Pancreas (tissue), 10 donors: Measurements from ENCODE around the gene TP53BP2. TPM values are rescaled to one million over a fixed set of nuclear protein-coding genes. Genes with fewer than 3 reads are reported as not detected.
"Not testable (repeated sequence)": the region's sequence is repeated elsewhere in the genome, so short reads cannot be mapped to it uniquely, and the experiment has no call there.

ENCODE experiments used
- ATAC-seq, 4 donors: fragments of 200-7000 bp; cut with Tn5 transposase; one replicate each; pipeline versions ENCODE4 v1.8.0 to v1.9.1; 2020; ENCODE audit warnings: mild to moderate bottlenecking in 4 of 4, moderate library complexity in 4 of 4
- DNase-seq, 6 donors: peaks; one replicate each; pipeline ENCODE4 v3.0.0-alpha.2; 2020
- FAIRE-seq: peaks from 2 replicates; lab custom pipeline; 2012; peaks lifted over from hg19 to GRCh38; lab: Jason Lieb, UNC
- H3K27ac ChIP-seq, 4 donors: fragments of 200-600 bp; sonication (generic); 1 replicate in 3 of 4; 2 replicates in 1 of 4; pipeline versions ENCODE4 v1.5.0 to v1.8.0; 2020
- H3K27me3 ChIP-seq, 4 donors: fragments of 200-600 bp; one replicate each; pipeline ENCODE4 v1.8.0; 2021
- H3K36me3 ChIP-seq, 3 donors: fragments of 200-600 bp; sonication (generic) in 1 of 3; one replicate each; pipeline versions ENCODE4 v1.5.0 to v1.8.0; 2020 to 2021
- H3K4me1 ChIP-seq, 3 donors: fragments of 200-600 bp; one replicate each; pipeline ENCODE4 v1.8.0; 2021
- H3K4me3 ChIP-seq, 4 donors: fragments of 200-600 bp; sonication (generic) in 2 of 4; one replicate each; pipeline versions ENCODE4 v1.5.0 to v1.8.0; 2020 to 2021
- H3K9me3 ChIP-seq, 4 donors: fragments of 200-600 bp; one replicate each; pipeline ENCODE4 v1.8.0; 2021
- CTCF ChIP-seq, 4 donors: fragments of 200-600 bp; sonication (generic) in 3 of 4; IDR thresholded peaks; one replicate each; pipeline versions ENCODE4 v1.5.0 to v1.8.0; 2021; ENCODE audit warnings: antibody characterized with exemption in 4 of 4
- WGBS, 2 donors: extraction: QIAGEN DNeasy Blood & Tissue Kit; methylation state at CpG; one replicate each; pipeline ENCODE4 v1.1.7; 2013; 5-methylcytosine and 5-hydroxymethylcytosine counted together
- intact Hi-C, 3 donors: fragments of 100-400 bp; cut with DNase I; formaldehyde crosslinking; loops; one replicate each; pipeline versions ENCODE4 v1.11.1 to v1.14.2; 2022
- polyA plus RNA-seq, 2 donors: library from polyadenylated mRNA; stranded (reverse); fragments of 200-250 nt; gene quantifications; one replicate each; pipeline ENCODE4 v1.2.3, GENCODE V29; 2013
- total RNA-seq, 6 donors: library from RNA; stranded (reverse); fragmentation: NEBNext Ultra II Directional in 4 of 6; extraction: Animal tissue kit (Norgen Biotek cat#: 25700) in 4 of 6; gene quantifications; one replicate each; pipeline versions ENCODE4 v1.2.1 to v1.2.4, GENCODE V29; 2021 to 2023
- donor health status: healthy with polysubstance abuse.
- donor health status: DM: no; HTN: no; CAD: no; lungs with moderate emphysema.
- donor health status: DM: no; HTN: no; CAD: no.
- donor health status: control.
- donor health status: control.
- donor health status: Bipolar disorder and iron deficiency.
- donor health status: DM: yes; HTN: yes; CAD: no.
- donor health status: DM: no; HTN: no; CAD: no.
- donor health status: DM: no; HTN: no; CAD: no.
- donor health status: DM: yes; HTN: yes; CAD: no.

Gene TP53BP2, protein sequence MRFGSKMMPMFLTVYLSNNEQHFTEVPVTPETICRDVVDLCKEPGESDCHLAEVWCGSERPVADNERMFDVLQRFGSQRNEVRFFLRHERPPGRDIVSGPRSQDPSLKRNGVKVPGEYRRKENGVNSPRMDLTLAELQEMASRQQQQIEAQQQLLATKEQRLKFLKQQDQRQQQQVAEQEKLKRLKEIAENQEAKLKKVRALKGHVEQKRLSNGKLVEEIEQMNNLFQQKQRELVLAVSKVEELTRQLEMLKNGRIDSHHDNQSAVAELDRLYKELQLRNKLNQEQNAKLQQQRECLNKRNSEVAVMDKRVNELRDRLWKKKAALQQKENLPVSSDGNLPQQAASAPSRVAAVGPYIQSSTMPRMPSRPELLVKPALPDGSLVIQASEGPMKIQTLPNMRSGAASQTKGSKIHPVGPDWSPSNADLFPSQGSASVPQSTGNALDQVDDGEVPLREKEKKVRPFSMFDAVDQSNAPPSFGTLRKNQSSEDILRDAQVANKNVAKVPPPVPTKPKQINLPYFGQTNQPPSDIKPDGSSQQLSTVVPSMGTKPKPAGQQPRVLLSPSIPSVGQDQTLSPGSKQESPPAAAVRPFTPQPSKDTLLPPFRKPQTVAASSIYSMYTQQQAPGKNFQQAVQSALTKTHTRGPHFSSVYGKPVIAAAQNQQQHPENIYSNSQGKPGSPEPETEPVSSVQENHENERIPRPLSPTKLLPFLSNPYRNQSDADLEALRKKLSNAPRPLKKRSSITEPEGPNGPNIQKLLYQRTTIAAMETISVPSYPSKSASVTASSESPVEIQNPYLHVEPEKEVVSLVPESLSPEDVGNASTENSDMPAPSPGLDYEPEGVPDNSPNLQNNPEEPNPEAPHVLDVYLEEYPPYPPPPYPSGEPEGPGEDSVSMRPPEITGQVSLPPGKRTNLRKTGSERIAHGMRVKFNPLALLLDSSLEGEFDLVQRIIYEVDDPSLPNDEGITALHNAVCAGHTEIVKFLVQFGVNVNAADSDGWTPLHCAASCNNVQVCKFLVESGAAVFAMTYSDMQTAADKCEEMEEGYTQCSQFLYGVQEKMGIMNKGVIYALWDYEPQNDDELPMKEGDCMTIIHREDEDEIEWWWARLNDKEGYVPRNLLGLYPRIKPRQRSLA
- total RNA-seq (10 to 100 TPM; 13.0 to 31.7 (median 18.4) TPM), polyA plus RNA-seq (1 to 10 TPM; 5.5 to 7.1 TPM)

GRCh38 chr1:223845810-223846682 lies at the start of gene TP53BP2:
Gene TP53BP2 (minus strand): TSS chr1:223845947. CDS start chr1:223845680, 267 bp downstream.
- Histone ChIP-seq H3K4me1 (peaks cover 0 to 40% (median 12%) of the 10 kb centered on the region in 3 donors), H3K27ac (peak within 1 kb of the TSS; percentile 86 to 99 (median 98)), H3K36me3 (no peaks in the 10 kb centered on the region), H3K9me3 (no peaks in the 10 kb centered on the region), H3K4me3 (peak within 1 kb of the TSS; percentile 51 to 97 (median 84)), H3K27me3 (no peaks in the 10 kb centered on the region)
- ATAC-seq (peak; percentile 92 to 95 (median 94)), DNase-seq (peak; percentile 86 to 96 (median 92)), FAIRE-seq (no peak)
- 1% methylated on average over 83 to 107 of the region's 107 CpGs for WGBS, 2 donors
- peak; percentile 39 to 59 (median 47) for TF ChIP-seq CTCF (IDR thresholded peaks at IDR 0.05)
- intact Hi-C loops, result no loop called here

DNA sequence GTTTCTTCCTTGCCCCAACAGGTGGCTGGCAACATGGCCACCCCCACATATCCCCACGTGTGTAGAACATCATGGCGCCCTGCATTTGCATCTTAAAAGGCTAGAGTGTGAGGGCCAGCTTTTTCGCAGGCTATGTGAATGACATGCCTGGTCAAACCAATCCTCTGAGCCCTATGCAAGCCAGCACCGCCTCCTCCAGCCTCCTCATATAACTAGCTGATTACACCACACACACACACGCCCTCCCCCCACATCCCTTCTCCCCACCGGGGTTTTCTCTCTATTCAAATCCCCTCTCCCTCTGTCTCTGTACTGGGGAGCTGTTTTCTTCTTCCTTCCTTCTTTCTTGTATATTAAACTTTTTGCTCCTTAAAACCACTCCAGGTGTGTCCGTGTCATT lies 44.7 kb upstream of the TP53BP2 start:
- H3K27ac ChIP-seq, H3K36me3 ChIP-seq, intact Hi-C loops, H3K4me3 ChIP-seq, H3K4me1 ChIP-seq, H3K9me3 ChIP-seq, FAIRE-seq, DNase-seq, H3K27me3 ChIP-seq, ATAC-seq: not testable (repeated sequence)
- WGBS, 2 donors, result 63 to 77% methylated on average over 4 to 6 of the region's 7 CpGs

GRCh38 chr1:223889319-223889718 lies 43.6 kb upstream of the TP53BP2 start:
- H3K9me3 ChIP-seq, H3K4me1 ChIP-seq, ATAC-seq, H3K27ac ChIP-seq, FAIRE-seq, H3K27me3 ChIP-seq, H3K36me3 ChIP-seq, H3K4me3 ChIP-seq, intact Hi-C loops: not testable (repeated sequence)
- WGBS, 2 donors, result 88 to 96% methylated on average over 2 to 4 of the region's 4 CpGs
- DNase-seq, result peak in 1 of 6 donors; percentile 9

DNA sequence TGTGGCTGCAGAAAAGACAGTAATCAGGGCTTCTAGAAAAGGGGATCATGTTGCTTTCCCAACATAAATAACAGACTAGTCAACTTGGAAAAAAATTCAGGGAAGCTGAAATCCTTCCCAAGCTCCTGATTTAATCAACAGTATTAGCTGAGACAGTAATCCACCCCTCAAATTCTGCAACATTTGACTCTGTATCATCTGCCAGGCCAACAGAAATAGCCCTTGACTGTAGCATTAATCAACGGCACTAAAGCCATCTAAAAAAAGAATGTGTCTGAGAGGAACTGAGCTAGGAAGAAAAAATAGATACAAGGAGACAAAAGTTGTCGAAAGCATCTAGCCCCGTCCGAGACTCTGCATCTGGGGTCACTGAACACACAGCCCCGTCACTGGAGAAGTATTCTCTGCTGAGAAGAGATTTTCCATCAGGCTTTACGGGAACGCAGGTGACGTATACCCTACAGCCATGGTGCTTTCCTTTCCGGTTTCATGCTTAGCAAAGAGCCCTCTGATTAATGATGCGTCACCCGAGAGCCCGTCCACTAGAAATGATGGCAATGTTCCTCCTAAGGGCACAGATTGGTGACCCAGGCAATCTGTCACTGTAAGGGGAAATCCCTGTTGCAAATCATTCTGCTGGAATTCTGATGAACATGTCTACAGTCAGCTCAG lies 42.1 kb upstream of the TP53BP2 start:
- H3K36me3 ChIP-seq, result no peaks in the 10 kb centered on the region
- WGBS, 2 donors, result 63 to 68% methylated on average over 12 of the region's 12 CpGs
- no peak for TF ChIP-seq CTCF (IDR thresholded peaks at IDR 0.05)
- intact Hi-C loops, result no loop called here
- H3K4me1 ChIP-seq, result no peaks in the 10 kb centered on the region
- no peak overlapping the region for H3K4me3 ChIP-seq
- H3K27ac ChIP-seq, result peak overlapping the region in 2 of 4 donors; percentile 51 to 66
- DNase-seq (peak in 3 of 6 donors; percentile 7 to 29 (median 21)), ATAC-seq (peak; percentile 60 to 94 (median 84)), FAIRE-seq (no peak)
- no peaks in the 10 kb centered on the region for H3K9me3 ChIP-seq
- no peaks in the 10 kb centered on the region for H3K27me3 ChIP-seq

DNA sequence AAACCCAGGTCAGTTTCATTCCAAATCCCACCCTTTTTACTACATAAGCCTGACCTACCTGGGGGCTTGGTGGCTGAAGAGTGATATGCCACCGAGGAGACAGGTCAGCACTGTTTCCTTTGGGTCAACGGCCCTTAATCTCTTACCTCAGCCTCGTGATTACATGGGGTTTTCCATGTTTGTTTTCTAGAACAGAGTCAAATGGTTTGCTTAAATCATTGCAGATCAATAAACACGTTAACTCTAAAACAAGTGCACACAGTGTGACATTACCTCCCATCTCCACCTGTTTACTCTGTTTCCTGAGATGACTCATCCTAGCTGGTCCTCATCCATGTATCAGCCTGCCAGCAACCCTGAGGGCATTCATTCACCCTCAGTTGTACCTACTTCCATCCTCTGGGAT lies 40.8 kb upstream of the TP53BP2 start:
- peak in 3 of 4 donors; percentile 56 to 84 (median 73) for ATAC-seq
- TF ChIP-seq CTCF (IDR thresholded peaks at IDR 0.05), result no peak
- intact Hi-C loops, result no loop called here
- DNase-seq, result no peak
- WGBS, 2 donors, result 15 to 16% methylated on average over 4 of the region's 4 CpGs
- Histone ChIP-seq H3K4me3 (no peak overlapping the region), H3K9me3 (no peaks in the 10 kb centered on the region), H3K36me3 (no peaks in the 10 kb centered on the region), H3K27ac (peak overlapping the region in 1 of 4 donors; percentile 17), H3K27me3 (no peaks in the 10 kb centered on the region), H3K4me1 (no peaks in the 10 kb centered on the region)
- no peak for FAIRE-seq
